Vagina (tissue), 2 donors: ENCODE results near the gene RSU1. TPM values are rescaled to one million over a fixed set of nuclear protein-coding genes. Genes with fewer than 3 reads are reported as not detected.

Source experiments
- DNase-seq, 2 donors: peaks; one replicate each; pipeline ENCODE4 v3.0.0-alpha.2; 2017; ENCODE audit errors: extremely low spot score in 2 of 2
- H3K27ac ChIP-seq: fragments of 200-600 bp; sonication (generic); one replicate; pipeline ENCODE4 v1.5.1; 2019
- H3K27me3 ChIP-seq: fragments of 200-600 bp; sonication (generic); one replicate; pipeline ENCODE4 v1.5.1; 2019
- H3K36me3 ChIP-seq, 2 donors: fragments of 200-600 bp; sonication (generic); one replicate each; pipeline ENCODE4 v1.5.1; 2017 to 2019
- H3K4me1 ChIP-seq: fragments of 200-600 bp; sonication (generic); one replicate; pipeline ENCODE4 v1.5.1; 2019
- H3K4me3 ChIP-seq, 2 donors: fragments of 200-600 bp; sonication (generic); 1 replicate in 1 of 2; 2 replicates in 1 of 2; pipeline ENCODE4 v1.5.1; 2016 to 2019
- H3K9me3 ChIP-seq: fragments of 200-600 bp; sonication (generic); one replicate; pipeline ENCODE4 v1.5.1; 2019
- POLR2A ChIP-seq, 2 donors: fragments of 450-650 bp; IDR thresholded peaks; one replicate each; pipeline ENCODE4 v1.6.1; 2017; ENCODE audit warnings: antibody characterized with exemption in 2 of 2, mild to moderate bottlenecking in 2 of 2, moderate library complexity in 2 of 2
- POLR2AphosphoS5 ChIP-seq, 2 donors: sonication (generic); formaldehyde crosslinking; IDR thresholded peaks; one replicate each; pipeline ENCODE4 v1.9.0; 2017; ENCODE audit warnings: antibody characterized with exemption in 2 of 2, mild to moderate bottlenecking in 2 of 2, low read depth in 1 of 2; ENCODE audit not compliant: insufficient read depth in 1 of 2
- intact Hi-C: fragments of 100-400 bp; cut with DNase I; formaldehyde crosslinking; loops from one replicate; pipeline ENCODE4 v1.15.1; 2023
- total RNA-seq: library from RNA; depleted of rRNA; stranded (reverse); fragments of >200 nt; gene quantifications from one replicate; pipeline ENCODE4 v1.2.3, GENCODE V29; 2016
- TF ChIP-seq, protein P1 (sequence below), 3 experiments: fragments of 450-650 bp in 2 of 3; fragments of 200-600 bp in 1 of 3; sonication (generic) in 1 of 3; IDR thresholded peaks; one replicate each; pipeline ENCODE4 v1.5.1; 2017 to 2019; ENCODE audit warnings: antibody characterized with exemption in 3 of 3, mild to moderate bottlenecking in 2 of 3, moderate library complexity in 2 of 3

The RSU1 gene
- total RNA-seq, 1 donor from 2014 or later = 50.3 TPM

DNA sequence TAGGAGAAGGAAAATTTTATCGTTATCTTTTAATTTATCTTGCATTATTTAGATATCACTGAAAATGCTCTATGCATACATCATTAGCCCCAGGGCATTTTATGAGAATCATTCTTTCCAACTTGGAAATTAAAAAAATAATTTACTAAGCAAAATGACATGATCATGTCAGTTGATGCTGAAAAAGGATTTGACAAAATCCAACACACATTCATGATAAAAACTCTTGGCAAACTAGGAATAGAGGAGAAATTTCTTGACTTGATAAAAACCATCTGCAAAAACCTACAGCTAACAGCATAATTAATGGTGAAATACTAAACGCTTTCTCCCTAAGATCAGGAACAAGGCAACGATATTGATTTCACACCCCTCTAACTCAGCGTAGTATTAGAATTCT lies 40.2 kb upstream of the RSU1 start:
- Histone ChIP-seq H3K27me3 (no peaks in the 10 kb centered on the region), H3K36me3 (no peaks in the 10 kb centered on the region)
- TF ChIP-seq, protein P1, sequence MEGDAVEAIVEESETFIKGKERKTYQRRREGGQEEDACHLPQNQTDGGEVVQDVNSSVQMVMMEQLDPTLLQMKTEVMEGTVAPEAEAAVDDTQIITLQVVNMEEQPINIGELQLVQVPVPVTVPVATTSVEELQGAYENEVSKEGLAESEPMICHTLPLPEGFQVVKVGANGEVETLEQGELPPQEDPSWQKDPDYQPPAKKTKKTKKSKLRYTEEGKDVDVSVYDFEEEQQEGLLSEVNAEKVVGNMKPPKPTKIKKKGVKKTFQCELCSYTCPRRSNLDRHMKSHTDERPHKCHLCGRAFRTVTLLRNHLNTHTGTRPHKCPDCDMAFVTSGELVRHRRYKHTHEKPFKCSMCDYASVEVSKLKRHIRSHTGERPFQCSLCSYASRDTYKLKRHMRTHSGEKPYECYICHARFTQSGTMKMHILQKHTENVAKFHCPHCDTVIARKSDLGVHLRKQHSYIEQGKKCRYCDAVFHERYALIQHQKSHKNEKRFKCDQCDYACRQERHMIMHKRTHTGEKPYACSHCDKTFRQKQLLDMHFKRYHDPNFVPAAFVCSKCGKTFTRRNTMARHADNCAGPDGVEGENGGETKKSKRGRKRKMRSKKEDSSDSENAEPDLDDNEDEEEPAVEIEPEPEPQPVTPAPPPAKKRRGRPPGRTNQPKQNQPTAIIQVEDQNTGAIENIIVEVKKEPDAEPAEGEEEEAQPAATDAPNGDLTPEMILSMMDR (IDR thresholded peaks at IDR 0.05) = no peak
- no peak for TF ChIP-seq POLR2AphosphoS5 (IDR thresholded peaks at IDR 0.05; ENCODE audit: insufficient read depth in 1 of 2, low read depth in 1 of 2)
- TF ChIP-seq POLR2A (IDR thresholded peaks at IDR 0.05) = no peak

DNA sequence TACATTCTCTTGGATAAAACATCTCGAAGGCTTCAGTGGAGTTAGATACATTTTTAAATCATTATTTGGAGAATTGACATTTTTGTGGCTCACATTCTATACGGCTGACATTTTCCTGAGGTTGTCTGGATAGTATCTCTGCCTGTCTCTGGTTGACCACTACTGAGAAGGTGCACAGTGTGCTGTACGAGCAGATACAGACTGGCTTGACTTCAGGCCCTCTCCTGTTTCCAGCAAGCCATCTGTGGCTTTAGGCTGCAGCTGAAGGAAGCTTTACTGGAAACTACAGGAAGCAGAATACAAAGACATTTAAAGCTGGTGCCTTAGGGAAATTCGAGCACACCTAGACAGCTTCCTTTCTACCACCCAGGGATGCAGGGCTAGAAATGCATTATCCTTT lies 39.3 kb upstream of the RSU1 start:
- DNase-seq = no peak
- H3K4me1 ChIP-seq = no peaks in the 10 kb centered on the region
- no peak overlapping the region for H3K4me3 ChIP-seq
- no peak overlapping the region for H3K27ac ChIP-seq
- no peaks in the 10 kb centered on the region for H3K27me3 ChIP-seq
- no peaks in the 10 kb centered on the region for H3K36me3 ChIP-seq
- TF ChIP-seq POLR2AphosphoS5 (IDR thresholded peaks at IDR 0.05; ENCODE audit: insufficient read depth in 1 of 2, low read depth in 1 of 2) (no peak), POLR2A (IDR thresholded peaks at IDR 0.05) (no peak)
- TF ChIP-seq, protein P1 (IDR thresholded peaks at IDR 0.05) = no peak
- no peaks in the 10 kb centered on the region for H3K9me3 ChIP-seq
- intact Hi-C loops = no loop called here

More for the DNA sequence above, 40.2 kb upstream of the RSU1 start:
- no peak overlapping the region for H3K27ac ChIP-seq
- H3K4me1 ChIP-seq = no peaks in the 10 kb centered on the region
- intact Hi-C loops = no loop called here
- DNase-seq = no peak
- no peaks in the 10 kb centered on the region for H3K9me3 ChIP-seq
- no peak overlapping the region for H3K4me3 ChIP-seq

- Histone ChIP-seq H3K4me3 (no peak overlapping the region), H3K27me3 (no peaks in the 10 kb centered on the region), H3K27ac (no peak overlapping the region), H3K9me3 (no peaks in the 10 kb centered on the region), H3K36me3 (no peaks in the 10 kb centered on the region), H3K4me1 (no peaks in the 10 kb centered on the region)
- DNase-seq = no peak
- intact Hi-C loops = no loop called here
- TF ChIP-seq POLR2A (IDR thresholded peaks at IDR 0.05) = no peak
- TF ChIP-seq, protein P1 (IDR thresholded peaks at IDR 0.05) = no peak
- TF ChIP-seq POLR2AphosphoS5 (IDR thresholded peaks at IDR 0.05; ENCODE audit: insufficient read depth in 1 of 2, low read depth in 1 of 2) = no peak
Measured at GRCh38 chr10:16856092-16856491, 38.9 kb upstream of the RSU1 start.

GRCh38 chr10:16854623-16855022 lies 37.4 kb upstream of the RSU1 start:
- TF ChIP-seq, protein P1 (IDR thresholded peaks at IDR 0.05) = no peak
- TF ChIP-seq POLR2A (IDR thresholded peaks at IDR 0.05) (no peak), POLR2AphosphoS5 (IDR thresholded peaks at IDR 0.05; ENCODE audit: insufficient read depth in 1 of 2, low read depth in 1 of 2) (no peak)
- no peak for DNase-seq
- no peak overlapping the region for H3K4me3 ChIP-seq
- H3K27ac ChIP-seq = no peak overlapping the region
- no peaks in the 10 kb centered on the region for H3K27me3 ChIP-seq
- H3K36me3 ChIP-seq = no peaks in the 10 kb centered on the region
- no peaks in the 10 kb centered on the region for H3K4me1 ChIP-seq
- intact Hi-C loops = no loop called here
- no peaks in the 10 kb centered on the region for H3K9me3 ChIP-seq

GRCh38 chr10:16853809-16854208 lies 36.6 kb upstream of the RSU1 start:
- TF ChIP-seq POLR2AphosphoS5 (IDR thresholded peaks at IDR 0.05; ENCODE audit: insufficient read depth in 1 of 2, low read depth in 1 of 2) (no peak), POLR2A (IDR thresholded peaks at IDR 0.05) (no peak)
- TF ChIP-seq, protein P1 (IDR thresholded peaks at IDR 0.05) = no peak
- Histone ChIP-seq H3K4me3 (no peak overlapping the region), H3K36me3 (no peaks in the 10 kb centered on the region), H3K27ac (no peak overlapping the region), H3K27me3 (no peaks in the 10 kb centered on the region), H3K4me1 (no peaks in the 10 kb centered on the region), H3K9me3 (no peaks in the 10 kb centered on the region)
- DNase-seq = no peak
- intact Hi-C loops = no loop called here
